ENCODE data around the gene ACTBL2.

DNA sequence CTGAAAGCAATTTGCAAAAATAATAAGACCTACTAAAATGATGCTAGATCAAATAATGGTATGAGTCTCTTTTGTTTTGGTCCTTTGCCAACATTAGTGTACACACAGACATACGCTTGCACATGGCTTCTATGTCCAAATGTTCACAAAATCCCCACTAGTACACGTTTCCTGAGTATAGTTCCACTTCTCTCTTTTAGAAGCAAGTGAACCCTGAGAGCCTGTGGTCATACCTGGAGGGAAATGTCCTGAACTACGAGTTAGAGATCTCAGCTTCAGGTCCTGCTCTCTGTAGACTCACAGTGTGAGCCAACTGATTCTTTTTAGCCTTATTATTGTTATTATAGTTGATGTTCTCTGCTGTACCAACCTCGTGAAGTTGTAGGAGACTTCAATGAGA, 47.3 kb upstream of the ACTBL2 start:
- no peak for TF ChIP-seq POLR2AphosphoS5 (IDR thresholded peaks at IDR 0.05; ENCODE audit: low read depth)
- TF ChIP-seq, protein P1, sequence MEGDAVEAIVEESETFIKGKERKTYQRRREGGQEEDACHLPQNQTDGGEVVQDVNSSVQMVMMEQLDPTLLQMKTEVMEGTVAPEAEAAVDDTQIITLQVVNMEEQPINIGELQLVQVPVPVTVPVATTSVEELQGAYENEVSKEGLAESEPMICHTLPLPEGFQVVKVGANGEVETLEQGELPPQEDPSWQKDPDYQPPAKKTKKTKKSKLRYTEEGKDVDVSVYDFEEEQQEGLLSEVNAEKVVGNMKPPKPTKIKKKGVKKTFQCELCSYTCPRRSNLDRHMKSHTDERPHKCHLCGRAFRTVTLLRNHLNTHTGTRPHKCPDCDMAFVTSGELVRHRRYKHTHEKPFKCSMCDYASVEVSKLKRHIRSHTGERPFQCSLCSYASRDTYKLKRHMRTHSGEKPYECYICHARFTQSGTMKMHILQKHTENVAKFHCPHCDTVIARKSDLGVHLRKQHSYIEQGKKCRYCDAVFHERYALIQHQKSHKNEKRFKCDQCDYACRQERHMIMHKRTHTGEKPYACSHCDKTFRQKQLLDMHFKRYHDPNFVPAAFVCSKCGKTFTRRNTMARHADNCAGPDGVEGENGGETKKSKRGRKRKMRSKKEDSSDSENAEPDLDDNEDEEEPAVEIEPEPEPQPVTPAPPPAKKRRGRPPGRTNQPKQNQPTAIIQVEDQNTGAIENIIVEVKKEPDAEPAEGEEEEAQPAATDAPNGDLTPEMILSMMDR (IDR thresholded peaks at IDR 0.05; ENCODE audit: insufficient read depth, low read length), result no peak

All from HL-60 (cell line).